Stimulated activated CD4-positive, alpha-beta T cell treated with anti-CD3 and anti-CD28 coated beads, TNF-alpha, amount 100 ng/mL, for 1 hour (primary cell): Measurements from ENCODE around the gene PLD1.
"Not testable (repeated sequence)": the region's sequence is repeated elsewhere in the genome, so short reads cannot be mapped to it uniquely, and the experiment has no call there.

Experiments used
- DNase-seq, 3 donors: peaks; one replicate each; pipeline ENCODE4 v3.0.0-alpha.2; 2020; ENCODE audit warnings: low read depth in 3 of 3, low spot score in 1 of 3

Gene PLD1

GRCh38 chr3:171746320-171747222 is 63.7 kb downstream of the PLD1 start:
- DNase-seq = not testable (repeated sequence)

DNA sequence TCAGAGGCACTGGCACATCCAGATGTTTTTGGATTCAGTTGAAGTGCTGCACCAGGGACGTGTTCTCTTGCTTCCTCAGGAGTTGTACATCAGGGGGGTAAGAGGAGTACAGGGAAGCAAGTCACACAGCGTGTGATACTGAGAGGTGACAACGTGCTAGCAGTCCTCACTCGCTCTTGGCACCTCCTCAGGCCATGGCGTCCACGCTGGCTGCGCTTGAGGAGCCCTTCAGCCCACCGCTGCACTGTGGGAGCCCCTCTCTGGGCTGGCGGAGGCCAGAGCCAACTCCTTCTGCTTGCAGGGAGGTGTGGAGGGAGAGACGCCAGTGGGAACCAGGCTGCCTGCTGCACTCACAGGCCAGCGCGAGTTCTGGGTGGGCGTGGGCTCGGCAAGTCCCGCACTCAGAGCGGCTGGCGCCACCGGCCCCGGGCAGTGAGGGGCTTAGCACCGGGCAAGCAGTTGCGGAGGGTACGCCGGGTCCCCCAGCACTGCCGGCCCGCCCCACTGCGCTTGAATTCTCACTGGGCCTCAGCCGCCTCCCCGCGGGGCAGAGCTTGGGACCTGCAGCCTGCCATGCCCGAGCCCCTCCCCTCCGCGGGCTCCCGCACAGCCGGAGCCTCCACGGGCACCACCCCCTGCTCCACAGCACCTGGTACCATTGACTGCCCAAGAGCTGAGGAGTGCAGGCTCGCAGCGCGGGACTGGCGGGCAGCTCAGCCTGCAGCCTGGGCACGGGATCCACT is 64.5 kb downstream of the PLD1 start:
- DNase-seq = no peak

- no peak for DNase-seq
Measured at GRCh38 chr3:171744158-171744741, 66.0 kb downstream of the PLD1 start.

DNA sequence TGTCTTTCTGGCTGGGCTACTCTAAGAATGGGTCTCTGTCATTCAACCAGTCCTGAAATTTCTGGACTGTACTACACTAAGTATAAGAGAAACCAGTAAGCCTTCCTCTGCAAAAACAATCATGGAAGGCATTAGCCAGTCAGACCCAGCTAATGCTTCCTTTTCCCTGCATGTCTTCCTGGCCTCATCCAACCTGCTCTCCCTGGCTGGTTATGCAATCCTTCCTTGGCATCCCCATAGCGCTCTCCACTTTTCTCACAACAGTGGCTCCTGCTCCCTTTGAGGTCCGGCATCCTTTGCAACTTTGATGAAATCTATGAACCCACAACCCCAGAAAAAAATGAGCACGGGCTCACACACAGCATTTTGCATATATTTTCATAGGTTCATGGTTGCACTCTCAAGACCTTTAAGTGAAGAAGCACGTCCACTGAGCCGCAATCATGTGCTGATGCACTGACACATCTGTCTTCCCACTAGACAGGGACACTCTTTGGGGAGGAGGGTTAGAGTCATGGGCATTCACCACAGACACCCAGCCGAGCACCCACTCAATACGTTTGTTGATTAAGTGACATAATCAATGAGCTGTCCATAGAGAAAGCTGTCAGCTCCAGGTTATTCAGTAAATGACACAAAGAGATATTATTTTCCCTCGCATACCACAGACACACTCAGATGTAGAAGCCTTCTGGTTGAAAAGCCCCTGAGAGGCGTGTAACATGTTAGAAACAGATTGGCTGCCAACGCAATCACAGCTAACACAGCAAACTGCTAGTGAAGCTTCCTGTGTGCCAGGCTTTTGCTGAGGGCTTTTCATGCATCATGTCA is 66.7 kb downstream of the PLD1 start:
- no peak for DNase-seq

- DNase-seq = no peak
Measured at GRCh38 chr3:171741377-171741776, 68.9 kb downstream of the PLD1 start.

DNA sequence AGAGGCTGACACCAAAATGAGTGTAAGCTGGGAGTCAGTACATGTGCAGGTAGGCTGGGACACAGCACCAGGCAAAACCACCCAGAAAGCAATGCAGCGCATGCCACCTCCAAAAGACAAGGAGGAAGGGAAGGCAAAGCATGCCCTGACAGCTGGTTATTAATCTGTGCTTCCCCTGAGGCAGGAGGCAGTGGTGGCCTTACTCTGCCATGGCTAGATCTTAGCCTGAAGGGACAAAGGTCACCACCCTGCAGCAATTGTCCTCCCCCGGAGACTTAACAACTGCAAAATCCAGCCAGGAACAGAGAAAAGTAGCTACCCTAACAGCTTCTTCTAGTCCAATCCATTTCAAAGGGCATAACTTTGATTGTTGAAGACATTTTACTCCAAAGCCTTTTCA is 73.7 kb downstream of the PLD1 start:
- DNase-seq = no peak

DNA sequence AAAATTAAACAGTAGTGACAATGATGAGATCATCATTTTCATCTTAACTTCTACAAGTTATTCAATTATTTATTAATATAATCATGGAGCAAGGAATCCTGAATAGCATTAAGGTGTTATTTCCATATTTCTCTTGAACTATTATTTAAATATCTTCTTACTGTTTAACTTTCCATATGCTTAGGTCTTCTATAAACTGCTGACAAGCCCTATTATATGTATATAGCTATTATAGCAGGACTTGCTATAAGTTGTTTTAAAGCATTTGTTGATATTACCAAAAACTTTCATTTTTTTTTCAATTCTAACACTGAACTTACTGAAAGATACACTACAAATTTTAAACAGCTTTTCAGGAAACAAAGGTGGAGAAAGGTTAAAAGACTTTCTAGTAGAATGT is 76.7 kb downstream of the PLD1 start:
- DNase-seq = no peak

- DNase-seq = no peak
Measured at GRCh38 chr3:171732756-171733155, 77.5 kb downstream of the PLD1 start.

DNA sequence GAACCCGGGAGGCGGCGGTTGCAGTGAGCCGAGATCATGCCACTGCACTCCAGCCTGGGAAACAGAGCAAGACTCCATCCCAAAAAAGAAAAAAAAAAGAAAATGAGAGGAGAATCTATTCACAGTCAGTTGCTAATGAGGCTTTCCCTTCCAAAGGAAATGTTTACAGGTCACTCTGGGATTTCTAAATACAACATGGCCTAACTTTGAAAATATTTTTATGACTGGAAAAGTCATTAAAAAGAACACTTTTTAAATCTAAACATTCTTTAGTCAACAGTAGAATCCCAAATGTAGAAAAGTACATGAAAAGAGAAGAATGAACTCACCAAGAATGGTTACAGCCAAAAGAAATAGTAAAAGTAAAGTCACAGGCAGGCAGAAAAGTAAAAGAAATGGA is 78.6 kb downstream of the PLD1 start:
- DNase-seq = no peak

DNA sequence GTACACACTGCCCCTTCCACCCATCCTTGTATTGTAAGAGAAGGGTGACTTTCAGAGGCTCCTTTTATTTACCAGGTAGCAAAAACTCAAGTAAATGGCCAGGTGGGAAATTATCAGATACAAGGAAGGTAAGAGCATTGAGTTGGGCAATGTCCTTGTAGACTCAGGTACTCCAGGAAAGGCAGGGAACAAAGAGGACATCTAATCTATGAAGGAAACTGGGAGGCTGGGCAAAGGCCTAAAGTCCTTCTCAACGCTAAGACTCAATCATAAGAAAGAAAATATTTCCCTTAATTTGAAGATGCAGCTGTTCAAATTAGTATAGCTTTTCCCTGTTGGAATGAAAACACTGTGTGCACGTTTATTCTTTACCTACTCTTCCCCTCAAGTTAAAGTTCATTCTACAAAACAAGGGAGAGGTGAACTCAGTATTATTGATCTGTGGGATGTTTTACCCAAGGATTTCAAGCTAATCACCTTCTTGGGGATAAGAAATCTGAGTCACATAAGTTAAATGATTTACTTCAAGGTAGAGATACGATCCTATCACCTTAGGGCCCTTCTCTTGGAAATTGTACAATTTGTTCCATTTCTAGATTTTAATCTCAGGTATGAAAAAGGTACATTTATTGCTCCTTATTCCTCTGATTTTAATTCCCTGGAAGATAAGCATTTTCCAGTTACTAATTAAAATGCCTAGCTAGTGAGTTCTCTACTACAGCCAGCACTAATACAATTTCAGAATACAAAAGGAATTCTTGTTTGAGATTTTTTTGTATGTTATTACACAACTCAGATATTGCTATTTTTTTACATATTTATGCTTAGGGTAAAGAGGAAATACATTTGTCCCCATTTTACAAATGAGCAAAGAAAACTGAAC is 80.6 kb downstream of the PLD1 start:
- DNase-seq = no peak

DNA sequence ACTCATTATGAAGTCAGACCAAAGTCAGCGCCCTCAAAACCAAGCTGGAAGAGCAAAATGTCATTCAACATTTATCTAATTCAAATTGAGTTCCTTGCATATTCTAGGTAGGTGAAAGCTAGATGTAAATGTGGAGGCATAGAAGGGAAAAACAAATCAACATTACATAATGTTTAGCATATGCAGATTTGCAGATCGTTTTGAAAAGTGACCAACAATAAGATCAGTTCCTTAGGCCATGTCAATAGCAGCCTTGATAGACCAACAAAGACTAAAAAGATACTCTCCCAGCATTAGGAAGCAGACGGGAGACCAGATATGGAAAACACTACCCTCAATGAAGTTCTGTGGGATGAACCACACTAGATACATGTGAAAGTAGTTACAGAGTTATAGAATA is 83.0 kb downstream of the PLD1 start:
- no peak for DNase-seq

DNA sequence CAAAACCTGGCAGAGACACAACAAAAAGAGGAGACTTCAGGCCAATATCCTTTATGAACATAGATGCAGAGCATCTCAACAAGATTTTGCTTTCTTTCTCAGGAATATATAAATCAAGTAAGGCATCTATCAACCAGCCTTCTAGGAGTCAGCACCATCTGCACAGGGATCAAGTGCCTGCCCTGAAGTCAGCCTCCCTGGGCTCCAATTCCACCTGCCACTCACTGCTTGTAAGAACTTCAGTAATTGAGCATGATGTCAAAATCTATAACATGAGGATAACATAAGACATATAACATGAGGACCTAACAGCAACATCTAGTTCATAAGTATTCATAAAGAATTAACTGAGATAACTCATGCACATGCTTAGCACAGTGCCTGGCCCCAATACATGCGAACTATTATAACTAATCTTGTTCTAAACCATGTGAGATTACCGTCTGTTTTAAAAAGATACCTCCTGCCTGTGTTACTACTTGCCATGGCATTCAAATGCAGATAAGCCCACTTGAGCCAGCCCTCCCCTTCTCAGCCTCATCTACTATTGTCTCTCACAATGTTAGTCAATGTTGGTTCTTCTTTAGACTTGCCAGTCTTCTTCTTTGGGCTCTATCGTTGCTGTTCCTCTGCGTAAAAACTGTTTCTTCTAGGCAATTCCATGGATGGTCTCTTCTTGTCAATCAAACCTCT is 91.6 kb downstream of the PLD1 start:
- no peak for DNase-seq

DNA sequence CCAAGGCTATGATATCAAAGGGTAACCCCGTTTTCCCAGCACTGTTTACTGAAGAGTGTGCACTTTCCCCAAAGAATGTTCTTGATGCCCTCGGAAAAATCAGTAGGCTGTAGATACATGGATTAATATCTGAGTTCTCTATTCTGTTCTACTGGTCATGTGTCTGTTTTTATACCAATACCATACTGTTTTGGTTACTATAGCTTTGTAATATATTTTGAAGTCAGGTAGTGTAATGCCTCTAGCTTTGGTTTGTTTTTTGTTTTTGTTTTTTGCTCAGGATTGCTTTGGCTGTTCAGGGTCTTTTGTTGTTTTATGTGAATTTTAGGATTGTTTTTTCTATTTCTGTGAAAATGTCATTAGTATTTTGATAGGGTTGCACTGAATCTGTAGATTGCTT is 95.1 kb downstream of the PLD1 start:
- no peak for DNase-seq

- no peak for DNase-seq
Measured at GRCh38 chr3:171712171-171712938, 97.9 kb downstream of the PLD1 start.

GRCh38 chr3:171711461-171712170 is 98.7 kb downstream of the PLD1 start:
- DNase-seq = no peak

GRCh38 chr3:171710359-171710758 is 99.9 kb downstream of the PLD1 start:
- DNase-seq = no peak

- DNase-seq = no peak
Measured at GRCh38 chr3:171704814-171705213, 105.5 kb downstream of the PLD1 start.

GRCh38 chr3:171704002-171704401 is 106.3 kb downstream of the PLD1 start:
- no peak for DNase-seq
